Stimulated activated CD8-positive, alpha-beta memory T cell treated with anti-CD3 and anti-CD28 coated beads, Interleukin-15, amount 100 ng/mL, for 24 hours (primary cell): Measurements from ENCODE around the gene PILRA.
"Not testable (repeated sequence)": the region's sequence is repeated elsewhere in the genome, so short reads cannot be mapped to it uniquely, and the experiment has no call there.

Source experiments
- DNase-seq: peaks from one replicate; pipeline ENCODE4 v3.0.0-alpha.2; 2020; ENCODE audit warnings: low read depth

Gene PILRA

GRCh38 chr7:100380196-100380595, 6.9 kb downstream of the PILRA start:
- DNase-seq: no peak

GRCh38 chr7:100381531-100382233, 8.4 kb downstream of the PILRA start:
- not testable (repeated sequence) for DNase-seq

- not testable (repeated sequence) for DNase-seq
Measured at GRCh38 chr7:100382234-100382853, 9.1 kb downstream of the PILRA start.

GRCh38 chr7:100384628-100385294, 11.5 kb downstream of the PILRA start:
- DNase-seq: no peak

GRCh38 chr7:100386940-100387339, 13.7 kb downstream of the PILRA start:
- DNase-seq: no peak

GRCh38 chr7:100387695-100388094, 14.4 kb downstream of the PILRA start:
- no peak for DNase-seq

GRCh38 chr7:100389437-100390088, 16.3 kb downstream of the PILRA start:
- no peak for DNase-seq

GRCh38 chr7:100390286-100391009, 17.2 kb downstream of the PILRA start:
- no peak for DNase-seq

- DNase-seq: no peak
Measured at GRCh38 chr7:100393233-100393905, 20.1 kb downstream of the PILRA start.

GRCh38 chr7:100394077-100394476, 20.8 kb downstream of the PILRA start:
- no peak for DNase-seq

- no peak for DNase-seq
Measured at GRCh38 chr7:100396421-100396982, 23.2 kb downstream of the PILRA start.

GRCh38 chr7:100397315-100398081, 24.2 kb downstream of the PILRA start:
- no peak for DNase-seq

- no peak for DNase-seq
Measured at GRCh38 chr7:100398239-100398638, 25.0 kb downstream of the PILRA start.

- no peak for DNase-seq
Measured at GRCh38 chr7:100400041-100400440, 26.8 kb downstream of the PILRA start.

- no peak for DNase-seq
Measured at GRCh38 chr7:100400656-100401055, 27.4 kb downstream of the PILRA start.

GRCh38 chr7:100401811-100402210, 28.5 kb downstream of the PILRA start:
- DNase-seq: no peak

- no peak for DNase-seq
Measured at GRCh38 chr7:100402241-100402640, 29.0 kb downstream of the PILRA start.

- DNase-seq: no peak
Measured at GRCh38 chr7:100406767-100407166, 33.5 kb downstream of the PILRA start.

GRCh38 chr7:100407285-100408180, 34.2 kb downstream of the PILRA start:
- DNase-seq: no peak
